Ovary (tissue), 3 donors: Measurements from ENCODE around the gene RETREG3.

Experiments
- EP300 ChIP-seq: sonication (generic); formaldehyde crosslinking; IDR thresholded peaks from one replicate; pipeline ENCODE4 v1.6.1; 2017; ENCODE audit warnings: antibody characterized with exemption
- POLR2A ChIP-seq: fragments of 450-650 bp; IDR thresholded peaks from one replicate; pipeline ENCODE4 v1.6.1; 2017; ENCODE audit warnings: antibody characterized with exemption, mild to moderate bottlenecking, moderate library complexity
- TF ChIP-seq, protein P1 (sequence below), 3 donors: fragments of 450-650 bp in 2 of 3; fragments of 200-600 bp in 1 of 3; IDR thresholded peaks; one replicate each; pipeline versions ENCODE4 v1.5.1 to v1.8.0; 2016 to 2022; ENCODE audit warnings: antibody characterized with exemption in 3 of 3, mild to moderate bottlenecking in 1 of 3
- donor health status: DM: no; HTN: no; CAD: no.

DNA sequence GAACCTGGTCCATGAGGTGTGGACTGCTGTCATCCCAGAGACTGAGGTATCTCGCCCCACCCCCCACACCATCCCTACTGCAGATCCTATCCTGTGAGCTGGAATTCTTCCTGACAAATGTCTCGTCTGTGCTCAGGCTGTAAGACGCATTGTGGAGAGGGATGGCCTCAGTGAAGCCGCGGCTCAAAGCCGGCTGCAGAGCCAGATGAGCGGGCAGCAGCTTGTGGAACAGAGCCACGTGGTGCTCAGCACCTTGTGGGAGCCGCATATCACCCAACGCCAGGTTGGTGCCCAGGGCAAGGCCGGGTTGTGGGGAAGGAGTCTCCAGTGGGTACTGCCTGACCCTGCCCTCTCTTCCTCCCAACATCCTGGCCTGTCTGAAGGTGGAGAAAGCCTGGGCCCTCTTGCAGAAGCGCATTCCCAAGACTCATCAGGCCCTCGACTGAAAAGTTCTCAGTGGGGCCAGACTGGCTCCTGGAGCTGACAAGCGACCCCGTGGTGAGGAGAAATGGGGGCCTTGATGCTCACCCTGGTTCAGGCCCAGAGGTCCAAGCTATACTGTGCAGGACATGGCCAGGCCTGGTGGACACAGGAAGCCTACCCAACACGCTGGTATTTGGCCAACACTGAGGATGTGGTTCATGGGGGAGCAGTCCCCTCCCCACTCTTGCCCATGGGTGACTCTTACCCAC, 43.5 kb downstream of the RETREG3 start:
- TF ChIP-seq, protein P1, sequence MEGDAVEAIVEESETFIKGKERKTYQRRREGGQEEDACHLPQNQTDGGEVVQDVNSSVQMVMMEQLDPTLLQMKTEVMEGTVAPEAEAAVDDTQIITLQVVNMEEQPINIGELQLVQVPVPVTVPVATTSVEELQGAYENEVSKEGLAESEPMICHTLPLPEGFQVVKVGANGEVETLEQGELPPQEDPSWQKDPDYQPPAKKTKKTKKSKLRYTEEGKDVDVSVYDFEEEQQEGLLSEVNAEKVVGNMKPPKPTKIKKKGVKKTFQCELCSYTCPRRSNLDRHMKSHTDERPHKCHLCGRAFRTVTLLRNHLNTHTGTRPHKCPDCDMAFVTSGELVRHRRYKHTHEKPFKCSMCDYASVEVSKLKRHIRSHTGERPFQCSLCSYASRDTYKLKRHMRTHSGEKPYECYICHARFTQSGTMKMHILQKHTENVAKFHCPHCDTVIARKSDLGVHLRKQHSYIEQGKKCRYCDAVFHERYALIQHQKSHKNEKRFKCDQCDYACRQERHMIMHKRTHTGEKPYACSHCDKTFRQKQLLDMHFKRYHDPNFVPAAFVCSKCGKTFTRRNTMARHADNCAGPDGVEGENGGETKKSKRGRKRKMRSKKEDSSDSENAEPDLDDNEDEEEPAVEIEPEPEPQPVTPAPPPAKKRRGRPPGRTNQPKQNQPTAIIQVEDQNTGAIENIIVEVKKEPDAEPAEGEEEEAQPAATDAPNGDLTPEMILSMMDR (IDR thresholded peaks at IDR 0.05): no peak
- TF ChIP-seq POLR2A (no peak), EP300 (no peak)
